ENCODE measurements around the gene NEIL1.

DNA sequence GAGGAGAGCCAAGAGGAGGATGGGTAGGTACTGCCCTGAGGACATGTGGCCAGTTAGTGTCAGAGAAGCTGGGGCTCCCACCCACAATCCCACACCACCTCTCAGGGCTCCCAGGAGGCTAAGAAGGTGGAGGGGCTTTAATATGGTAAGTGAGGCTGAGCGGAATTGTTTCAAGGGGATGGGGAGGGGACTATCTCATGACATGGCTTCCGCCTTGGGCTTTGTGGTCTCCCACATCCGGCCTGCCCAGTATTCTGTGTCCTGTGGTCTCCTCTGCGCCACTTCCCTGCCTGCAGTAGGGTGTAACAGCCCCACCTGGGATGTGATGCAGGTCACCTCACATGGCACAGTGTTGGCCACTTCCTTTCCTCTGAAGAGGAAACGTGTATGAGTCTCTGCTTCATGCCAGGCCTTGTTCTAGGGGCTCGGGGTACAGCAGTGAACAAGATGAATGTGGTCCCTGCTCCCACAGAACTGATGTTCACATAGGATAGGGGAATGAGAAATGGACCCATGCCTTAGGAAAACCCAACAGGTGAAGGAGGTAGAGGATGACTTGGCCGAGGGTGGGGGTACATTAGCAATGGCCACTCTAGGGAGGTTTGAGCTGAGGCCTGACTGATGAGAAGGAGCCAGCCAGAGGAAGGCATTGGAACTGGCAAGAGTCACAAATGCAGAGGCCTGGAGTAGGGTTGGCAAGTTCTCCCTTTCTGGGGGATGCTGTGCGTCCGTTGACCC is 3.2 kb downstream of the NEIL1 start:
- TF ChIP-seq, protein P1, sequence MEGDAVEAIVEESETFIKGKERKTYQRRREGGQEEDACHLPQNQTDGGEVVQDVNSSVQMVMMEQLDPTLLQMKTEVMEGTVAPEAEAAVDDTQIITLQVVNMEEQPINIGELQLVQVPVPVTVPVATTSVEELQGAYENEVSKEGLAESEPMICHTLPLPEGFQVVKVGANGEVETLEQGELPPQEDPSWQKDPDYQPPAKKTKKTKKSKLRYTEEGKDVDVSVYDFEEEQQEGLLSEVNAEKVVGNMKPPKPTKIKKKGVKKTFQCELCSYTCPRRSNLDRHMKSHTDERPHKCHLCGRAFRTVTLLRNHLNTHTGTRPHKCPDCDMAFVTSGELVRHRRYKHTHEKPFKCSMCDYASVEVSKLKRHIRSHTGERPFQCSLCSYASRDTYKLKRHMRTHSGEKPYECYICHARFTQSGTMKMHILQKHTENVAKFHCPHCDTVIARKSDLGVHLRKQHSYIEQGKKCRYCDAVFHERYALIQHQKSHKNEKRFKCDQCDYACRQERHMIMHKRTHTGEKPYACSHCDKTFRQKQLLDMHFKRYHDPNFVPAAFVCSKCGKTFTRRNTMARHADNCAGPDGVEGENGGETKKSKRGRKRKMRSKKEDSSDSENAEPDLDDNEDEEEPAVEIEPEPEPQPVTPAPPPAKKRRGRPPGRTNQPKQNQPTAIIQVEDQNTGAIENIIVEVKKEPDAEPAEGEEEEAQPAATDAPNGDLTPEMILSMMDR (IDR thresholded peaks at IDR 0.05), result no peak
- TF ChIP-seq POLR2AphosphoS5 (IDR thresholded peaks at IDR 0.05), result peak; percentile 5 to 8
